ENCODE measurements around the gene UBL4B.

UBL4B gene

GRCh38 chr1:110114784-110115183 lies 2.5 kb downstream of the UBL4B start:
- DNase-seq (ENCODE audit: low read depth in 3 of 3), result no peak

GRCh38 chr1:110118636-110119396 lies 6.6 kb downstream of the UBL4B start:
- DNase-seq (ENCODE audit: low read depth in 3 of 3), result no peak

GRCh38 chr1:110119843-110120242 lies 7.6 kb downstream of the UBL4B start:
- DNase-seq (ENCODE audit: low read depth in 3 of 3), result no peak

- DNase-seq (ENCODE audit: low read depth in 3 of 3), result no peak
Observed at GRCh38 chr1:110120960-110121561, 8.8 kb downstream of the UBL4B start.

- DNase-seq (ENCODE audit: low read depth in 3 of 3), result no peak
Observed at GRCh38 chr1:110123224-110123623, 11.0 kb downstream of the UBL4B start.

GRCh38 chr1:110125810-110126209 lies 13.6 kb downstream of the UBL4B start:
- DNase-seq (ENCODE audit: low read depth in 3 of 3), result no peak

GRCh38 chr1:110130113-110130591 lies 17.9 kb downstream of the UBL4B start:
- no peak for DNase-seq (ENCODE audit: low read depth in 3 of 3)

GRCh38 chr1:110130989-110131388 lies 18.7 kb downstream of the UBL4B start:
- DNase-seq (ENCODE audit: low read depth in 3 of 3), result no peak

- no peak for DNase-seq (ENCODE audit: low read depth in 3 of 3)
Observed at GRCh38 chr1:110132682-110133081, 20.4 kb downstream of the UBL4B start.

GRCh38 chr1:110133436-110133835 lies 21.2 kb downstream of the UBL4B start:
- no peak for DNase-seq (ENCODE audit: low read depth in 3 of 3)

- no peak for DNase-seq (ENCODE audit: low read depth in 3 of 3)
Observed at GRCh38 chr1:110134050-110134595, 21.9 kb downstream of the UBL4B start.

GRCh38 chr1:110135246-110135645 lies 23.0 kb downstream of the UBL4B start:
- no peak for DNase-seq (ENCODE audit: low read depth in 3 of 3)

GRCh38 chr1:110135666-110136065 lies 23.4 kb downstream of the UBL4B start:
- DNase-seq (ENCODE audit: low read depth in 3 of 3), result no peak

GRCh38 chr1:110136911-110137310 lies 24.7 kb downstream of the UBL4B start:
- DNase-seq (ENCODE audit: low read depth in 3 of 3), result no peak

GRCh38 chr1:110138956-110139355 lies 26.7 kb downstream of the UBL4B start:
- no peak for DNase-seq (ENCODE audit: low read depth in 3 of 3)

GRCh38 chr1:110144366-110144765 lies 32.1 kb downstream of the UBL4B start:
- no peak for DNase-seq (ENCODE audit: low read depth in 3 of 3)

GRCh38 chr1:110148961-110149360 lies 36.7 kb downstream of the UBL4B start:
- no peak for DNase-seq (ENCODE audit: low read depth in 3 of 3)

GRCh38 chr1:110150330-110151174 lies 38.3 kb downstream of the UBL4B start, which contains the start of gene SLC6A17:
Gene SLC6A17, plus strand, starts transcription at chr1:110150494. Its CDS starts 16,436 bp downstream, at chr1:110166930.
- no peak for DNase-seq (ENCODE audit: low read depth in 3 of 3)

GRCh38 chr1:110151175-110151669 lies 39.0 kb downstream of the UBL4B start:
- DNase-seq (ENCODE audit: low read depth in 3 of 3), result no peak

GRCh38 chr1:110152133-110152785 lies 40.0 kb downstream of the UBL4B start:
- DNase-seq (ENCODE audit: low read depth in 3 of 3), result no peak

- DNase-seq (ENCODE audit: low read depth in 3 of 3), result no peak
Observed at GRCh38 chr1:110153407-110153950, 41.2 kb downstream of the UBL4B start.

All from stimulated activated CD4-positive, alpha-beta T cell treated with anti-CD3 and anti-CD28 coated beads, TNF-alpha, amount 100 ng/mL, for 4 hours (primary cell).